ENCODE results near the gene SPRN.

The SPRN gene

GRCh38 chr10:133444342-133445267, 20.2 kb upstream of the SPRN start:
- Histone ChIP-seq H3K27me3 (replicated peaks; ENCODE audit: insufficient read depth, low read length) (no peaks in the 10 kb centered on the region), H4K20me1 (ENCODE audit: insufficient read depth, low read length) (no peaks in the 10 kb centered on the region), H3K36me3 (replicated peaks; ENCODE audit: insufficient read depth, low read length) (no peaks in the 10 kb centered on the region), H3K9ac (ENCODE audit: low read length) (no peak overlapping the region), H2AFZ (ENCODE audit: low read length) (no peak overlapping the region), H3K4me1 (ENCODE audit: low read length) (no peaks in the 10 kb centered on the region), H3K4me3 (ENCODE audit: low read length) (no peak overlapping the region), H3K9me2 (replicated peaks; ENCODE audit: insufficient read depth, low read length) (no peaks in the 10 kb centered on the region), H3K9me3 (replicated peaks; ENCODE audit: insufficient read depth, low read length) (no peaks in the 10 kb centered on the region), H3K79me2 (ENCODE audit: low read length) (no peaks in the 10 kb centered on the region), H3F3A (ENCODE audit: insufficient read depth, low read length) (no peaks in the 10 kb centered on the region), H3K27ac (ENCODE audit: low read length) (no peak overlapping the region), H3K4me2 (ENCODE audit: low read depth, low read length) (no peak overlapping the region)
- TF ChIP-seq EZH2phosphoT487 (IDR thresholded peaks at IDR 0.05; ENCODE audit: low read length) (no peak), CTCF (IDR thresholded peaks at IDR 0.05; ENCODE audit: low read length) (no peak), EZH2 (optimal IDR thresholded peaks at IDR 0.05; ENCODE audit: low read depth, low read length) (no peak)
- no peak for DNase-seq

GRCh38 chr10:133442967-133443924, 18.8 kb upstream of the SPRN start:
- no peaks in the 10 kb centered on the region for H3K9me2 ChIP-seq (replicated peaks; ENCODE audit: insufficient read depth, low read length)
- no peak overlapping the region for H3K27ac ChIP-seq (ENCODE audit: low read length)
- TF ChIP-seq EZH2 (optimal IDR thresholded peaks at IDR 0.05; ENCODE audit: low read depth, low read length) (no peak), CTCF (IDR thresholded peaks at IDR 0.05; ENCODE audit: low read length) (no peak), EZH2phosphoT487 (IDR thresholded peaks at IDR 0.05; ENCODE audit: low read length) (no peak)
- H3K79me2 ChIP-seq (ENCODE audit: low read length), result no peaks in the 10 kb centered on the region
- no peaks in the 10 kb centered on the region for H3K4me1 ChIP-seq (ENCODE audit: low read length)
- H4K20me1 ChIP-seq (ENCODE audit: insufficient read depth, low read length), result no peaks in the 10 kb centered on the region
- H3K4me3 ChIP-seq (ENCODE audit: low read length), result no peak overlapping the region
- H3F3A ChIP-seq (ENCODE audit: insufficient read depth, low read length), result no peaks in the 10 kb centered on the region
- no peaks in the 10 kb centered on the region for H3K36me3 ChIP-seq (replicated peaks; ENCODE audit: insufficient read depth, low read length)
- H2AFZ ChIP-seq (ENCODE audit: low read length), result no peak overlapping the region
- no peaks in the 10 kb centered on the region for H3K27me3 ChIP-seq (replicated peaks; ENCODE audit: insufficient read depth, low read length)
- no peaks in the 10 kb centered on the region for H3K9me3 ChIP-seq (replicated peaks; ENCODE audit: insufficient read depth, low read length)
- no peak overlapping the region for H3K9ac ChIP-seq (ENCODE audit: low read length)
- DNase-seq, result no peak
- no peak overlapping the region for H3K4me2 ChIP-seq (ENCODE audit: low read depth, low read length)

GRCh38 chr10:133442191-133442966, 18.0 kb upstream of the SPRN start:
- no peak overlapping the region for H3K4me2 ChIP-seq (ENCODE audit: low read depth, low read length)
- H3K27me3 ChIP-seq (replicated peaks; ENCODE audit: insufficient read depth, low read length), result no peaks in the 10 kb centered on the region
- H3K4me3 ChIP-seq (ENCODE audit: low read length), result no peak overlapping the region
- H2AFZ ChIP-seq (ENCODE audit: low read length), result no peak overlapping the region
- DNase-seq, result no peak
- no peak overlapping the region for H3K9ac ChIP-seq (ENCODE audit: low read length)
- H3K9me3 ChIP-seq (replicated peaks; ENCODE audit: insufficient read depth, low read length), result no peaks in the 10 kb centered on the region
- no peaks in the 10 kb centered on the region for H3K9me2 ChIP-seq (replicated peaks; ENCODE audit: insufficient read depth, low read length)
- H3F3A ChIP-seq (ENCODE audit: insufficient read depth, low read length), result no peaks in the 10 kb centered on the region
- no peaks in the 10 kb centered on the region for H3K4me1 ChIP-seq (ENCODE audit: low read length)
- no peaks in the 10 kb centered on the region for H4K20me1 ChIP-seq (ENCODE audit: insufficient read depth, low read length)
- H3K27ac ChIP-seq (ENCODE audit: low read length), result no peak overlapping the region
- TF ChIP-seq EZH2 (optimal IDR thresholded peaks at IDR 0.05; ENCODE audit: low read depth, low read length) (no peak), EZH2phosphoT487 (IDR thresholded peaks at IDR 0.05; ENCODE audit: low read length) (no peak), CTCF (IDR thresholded peaks at IDR 0.05; ENCODE audit: low read length) (no peak)
- H3K79me2 ChIP-seq (ENCODE audit: low read length), result no peaks in the 10 kb centered on the region
- no peaks in the 10 kb centered on the region for H3K36me3 ChIP-seq (replicated peaks; ENCODE audit: insufficient read depth, low read length)
